HepG2 (cell line): Measurements from ENCODE around the gene NKX6-2. TPM values are rescaled to one million over a fixed set of nuclear protein-coding genes. Genes with fewer than 3 reads are reported as not detected.

ENCODE experiments used
- ATAC-seq: fragments of 200-7000 bp; cut with Tn5 transposase; 3 replicates; pipeline ENCODE4 v1.9.1; 2020; ENCODE audit warnings: mild to moderate bottlenecking, moderate library complexity
- BruUV-seq: library from RNA; stranded (reverse); fragments of 400-500 nt; replicated peaks from 2 replicates; lab custom pipeline; 2021; lab: Mats Ljungman, UMichigan
- CTCF ChIA-PET: fragments of 300-600 bp; formaldehyde crosslinking; extraction: SDS; loops from one replicate; lab custom pipeline; 2021; ENCODE audit warnings: low total read pairs, inconsistent platforms, low intra/inter-chr PET ratio; lab: Yijun Ruan, JAX
- POLR2A ChIA-PET: fragments of 350-600 bp; sonication (Branson Sonifier 250); formaldehyde crosslinking; loops from one replicate; lab custom pipeline; 2020; ENCODE audit warnings: antibody characterized with exemption, inconsistent platforms; lab: Yijun Ruan, JAX
- DNase-seq: peaks from one replicate; pipeline ENCODE4 v3.0.0-alpha.2; 2015; ENCODE audit warnings: low spot score
- FAIRE-seq: peaks from 3 replicates; lab custom pipeline; 2011; peaks lifted over from hg19 to GRCh38; lab: Jason Lieb, UNC
- H2AFZ ChIP-seq: one replicate; pipeline ENCODE4 v1.6.1; 2011; ENCODE audit warnings: low read length, inconsistent platforms
- H3K27ac ChIP-seq: fragments of 300-600 bp; 3 replicates; pipeline ENCODE4 v1.8.0; 2011; ENCODE audit warnings: mixed run types, mild to moderate bottlenecking, mixed read lengths, low read length, inconsistent platforms; ENCODE audit not compliant: insufficient read depth; ENCODE audit errors: extremely low read length
- H3K27me3 ChIP-seq, 2 experiments: fragments of 200-600 bp in 1 of 2; 2 replicates in 1 of 2; 3 replicates in 1 of 2; pipeline versions ENCODE4 v1.6.0 to v1.8.0; 2011; ENCODE audit warnings: low read length in 2 of 2, mild to moderate bottlenecking in 2 of 2, moderate library complexity in 2 of 2, inconsistent platforms in 1 of 2; ENCODE audit not compliant: insufficient read depth in 2 of 2, control insufficient read depth in 1 of 2
- H3K36me3 ChIP-seq, 2 experiments: fragments of 200-600 bp in 1 of 2; replicated peaks in 1 of 2; 2 replicates in 1 of 2; 3 replicates in 1 of 2; pipeline versions ENCODE4 v1.5.1 to v1.8.0; 2011; ENCODE audit warnings: low read length in 2 of 2, inconsistent platforms in 1 of 2; ENCODE audit not compliant: insufficient read depth in 2 of 2, control insufficient read depth in 1 of 2
- H3K4me1 ChIP-seq: 2 replicates; pipeline ENCODE4 v1.5.1; 2012; ENCODE audit warnings: low read length, inconsistent platforms; ENCODE audit not compliant: insufficient read depth
- H3K4me2 ChIP-seq: 2 replicates; pipeline ENCODE4 v1.6.0; 2011; ENCODE audit warnings: low read depth, low read length, inconsistent platforms
- H3K4me3 ChIP-seq, 3 experiments: fragments of 200-600 bp in 1 of 3; sonication (generic), shearing (Covaris generic) in 1 of 3; replicated peaks in 1 of 3; 2 replicates each; pipeline ENCODE4 v1.5.1; 2011 to 2016; ENCODE audit warnings: low read length in 3 of 3, inconsistent platforms in 2 of 3, low read depth in 2 of 3, mild to moderate bottlenecking in 2 of 3, control low read depth in 1 of 3, mixed read lengths in 1 of 3; ENCODE audit not compliant: insufficient read depth in 1 of 3
- H3K79me2 ChIP-seq: one replicate; pipeline ENCODE4 v1.6.1; 2011; ENCODE audit warnings: low read length, inconsistent platforms; ENCODE audit not compliant: insufficient read depth
- H3K9ac ChIP-seq: 2 replicates; pipeline ENCODE4 v1.6.0; 2011; ENCODE audit warnings: mild to moderate bottlenecking, low read depth, low read length, inconsistent platforms; ENCODE audit not compliant: insufficient read depth
- H3K9me3 ChIP-seq: 2 replicates; pipeline ENCODE4 v1.5.1; 2012; ENCODE audit warnings: mild to moderate bottlenecking, low read length
- H4K20me1 ChIP-seq: 2 replicates; pipeline ENCODE4 v1.6.0; 2011; ENCODE audit warnings: inconsistent platforms, mild to moderate bottlenecking, low read length, moderate library complexity; ENCODE audit not compliant: insufficient read depth
- FOXA3 ChIP-seq: IDR thresholded peaks from 2 replicates; pipeline ENCODE4 v1.6.1; 2016; ENCODE audit warnings: missing genetic modification reagents, missing compliant biosample characterization
- GABPB1 ChIP-seq: IDR thresholded peaks from 2 replicates; pipeline ENCODE4 v1.6.1; 2016; ENCODE audit warnings: mild to moderate bottlenecking, missing genetic modification reagents, moderate library complexity, missing compliant biosample characterization
- HNRNPK ChIP-seq: fragments of 200-400 bp; formaldehyde crosslinking; IDR thresholded peaks from 2 replicates; pipeline ENCODE4 v1.6.1; 2018; ENCODE audit warnings: low read length, low read depth, moderate library complexity, mild to moderate bottlenecking; ENCODE audit not compliant: poor library complexity, severe bottlenecking
- HNRNPLL ChIP-seq: fragments of 200-400 bp; formaldehyde crosslinking; IDR thresholded peaks from 2 replicates; pipeline ENCODE4 v1.6.1; 2017; ENCODE audit warnings: mild to moderate bottlenecking, low read depth, low read length; ENCODE audit not compliant: poor library complexity, severe bottlenecking
- ZNF121 ChIP-seq: sonication (generic); formaldehyde crosslinking; IDR thresholded peaks from 2 replicates; pipeline ENCODE4 v1.5.0; 2020; ENCODE audit warnings: mild to moderate bottlenecking, missing genetic modification reagents
- ZNF282 ChIP-seq: fragments of 450-650 bp; IDR thresholded peaks from 2 replicates; pipeline ENCODE4 v1.6.1; 2018; ENCODE audit not compliant: partially characterized antibody
- ZNF570 ChIP-seq: sonication (generic); formaldehyde crosslinking; IDR thresholded peaks from 2 replicates; pipeline ENCODE4 v1.4.0; 2020; ENCODE audit warnings: mild to moderate bottlenecking, missing genetic modification reagents, borderline replicate concordance
- WGBS: methylation state at CpG from one replicate; pipeline ENCODE4 v1.1.6; 2017; ENCODE audit warnings: low lambda C conversion rate; 5-methylcytosine and 5-hydroxymethylcytosine counted together
- in situ Hi-C: cut with HindIII; loops from 2 replicates; pipeline ENCODE4 v1.10.0; 2017; ENCODE audit warnings: low pct_unique_long_range_greater_than_20kb; ENCODE audit not compliant: extremely low pct_ligation_motif_present
- intact Hi-C: fragments of 100-400 bp; cut with micrococcal nuclease; formaldehyde crosslinking; loops from one replicate; pipeline ENCODE4 v1.10.0; 2022; ENCODE audit not compliant: unreplicated experiment
- polyA plus RNA-seq, 8 experiments: library from polyadenylated mRNA; depleted of rRNA in 3 of 8; stranded (reverse) in 7 of 8; unstranded in 1 of 8; fragments of >200 nt; fragmentation: Illumina TruSeq in 4 of 8; extraction: Trizol in 4 of 8; gene quantifications; 2 replicates each; pipeline versions ENCODE4 v1.2.1 to v1.2.3, GENCODE V29; 2011 to 2016; ENCODE audit warnings: low read depth in 4 of 8, missing spikeins in 1 of 8, mixed read lengths in 1 of 8; ENCODE audit not compliant: insufficient read depth in 1 of 8
- total RNA-seq, 5 experiments: library from RNA; depleted of rRNA; stranded (reverse); fragments of >200 nt; fragmentation: Illumina TruSeq; extraction: Trizol; gene quantifications; 2 replicates each; pipeline ENCODE4 v1.2.3, GENCODE V29; 2016; ENCODE audit warnings: low read depth in 1 of 5
- TF ChIP-seq, protein P1 (sequence below): sonication (generic); formaldehyde crosslinking; IDR thresholded peaks from 2 replicates; pipeline ENCODE4 v1.5.1; 2020; ENCODE audit warnings: mild to moderate bottlenecking, missing genetic modification reagents, moderate library complexity
- TF ChIP-seq, protein P2 (sequence below): IDR thresholded peaks from 2 replicates; pipeline ENCODE4 v1.6.1; 2012; ENCODE audit warnings: inconsistent platforms
- TF ChIP-seq, protein P3 (sequence below), 2 experiments: sonication (generic) in 1 of 2; formaldehyde crosslinking in 1 of 2; IDR thresholded peaks; 2 replicates each; pipeline versions ENCODE4 v1.4.0 to v1.6.1; 2016 to 2020; ENCODE audit warnings: borderline replicate concordance in 1 of 2, low read depth in 1 of 2, mild to moderate bottlenecking in 1 of 2, missing genetic modification reagents in 1 of 2

NKX6-2 gene
- total and polyA plus RNA-seq, 2 of the 13 experiments (the other 11 are each of a cell fraction or from before 2014, with no cell fraction given), result not detected

DNA sequence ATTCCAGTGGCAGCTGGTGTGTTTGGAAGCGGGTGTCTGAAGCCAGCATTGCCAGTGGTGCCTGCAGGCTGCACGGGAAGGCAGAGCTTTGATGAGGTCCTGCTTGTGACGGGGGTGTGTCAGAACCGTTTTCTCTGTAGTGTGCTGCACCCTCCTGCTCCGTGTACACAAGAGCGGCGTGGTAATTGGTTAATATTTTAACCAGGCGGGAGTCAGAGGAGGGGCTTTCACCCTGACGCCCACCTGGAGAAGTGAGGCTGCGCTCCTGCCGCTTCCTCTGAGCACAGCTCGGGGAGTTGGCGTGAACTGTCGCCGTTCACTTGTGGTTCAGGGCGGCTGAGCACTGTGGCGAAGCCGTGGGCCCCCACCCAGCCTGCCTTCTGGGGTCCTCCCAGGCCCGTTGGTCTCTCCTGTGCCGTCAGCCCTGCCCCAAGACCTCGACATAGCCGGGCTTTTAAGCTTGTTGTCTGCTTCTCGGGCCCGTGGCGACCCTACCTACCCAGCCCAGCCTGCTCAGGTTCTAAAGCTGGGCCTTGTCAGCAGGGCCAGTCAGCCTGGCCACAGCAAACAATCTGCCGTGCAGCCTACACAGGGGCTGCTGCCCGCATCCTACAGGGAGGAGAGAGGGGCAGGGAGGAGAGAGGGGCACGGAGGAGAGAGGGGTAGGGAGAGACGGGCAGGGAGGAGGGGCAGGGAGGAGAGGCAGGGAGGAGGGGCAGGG is 11.6 kb downstream of the NKX6-2 start:
- Histone ChIP-seq H3K27me3 (no peaks in the 10 kb centered on the region), H3K4me2 (peak overlapping the region; percentile 63), H3K36me3 (no peaks in the 10 kb centered on the region), H4K20me1 (no peaks in the 10 kb centered on the region), H3K9me3 (no peaks in the 10 kb centered on the region), H3K4me3 (peak overlapping the region in 1 of 3 experiments; percentile 54; a peak in 1 of 6 replicates)
- DNase-seq, result peak; percentile 56
- POLR2A ChIA-PET, result no interaction called here
- CTCF ChIA-PET, result no interaction called here
- in situ Hi-C loops, result no loop called here
- TF ChIP-seq FOXA3 (CRISPR knock-in tag), result 0 out of 2 replicates have a peak, but pooled peaks have one; percentile 31
- TF ChIP-seq ZNF121 (CRISPR knock-in tag), result peak; percentile 70
- 0 out of 2 replicates have a peak, but pooled peaks have one; percentile 14 for TF ChIP-seq GABPB1 (CRISPR knock-in tag)
- TF ChIP-seq HNRNPK, result peak; percentile 10
- TF ChIP-seq, protein P1, sequence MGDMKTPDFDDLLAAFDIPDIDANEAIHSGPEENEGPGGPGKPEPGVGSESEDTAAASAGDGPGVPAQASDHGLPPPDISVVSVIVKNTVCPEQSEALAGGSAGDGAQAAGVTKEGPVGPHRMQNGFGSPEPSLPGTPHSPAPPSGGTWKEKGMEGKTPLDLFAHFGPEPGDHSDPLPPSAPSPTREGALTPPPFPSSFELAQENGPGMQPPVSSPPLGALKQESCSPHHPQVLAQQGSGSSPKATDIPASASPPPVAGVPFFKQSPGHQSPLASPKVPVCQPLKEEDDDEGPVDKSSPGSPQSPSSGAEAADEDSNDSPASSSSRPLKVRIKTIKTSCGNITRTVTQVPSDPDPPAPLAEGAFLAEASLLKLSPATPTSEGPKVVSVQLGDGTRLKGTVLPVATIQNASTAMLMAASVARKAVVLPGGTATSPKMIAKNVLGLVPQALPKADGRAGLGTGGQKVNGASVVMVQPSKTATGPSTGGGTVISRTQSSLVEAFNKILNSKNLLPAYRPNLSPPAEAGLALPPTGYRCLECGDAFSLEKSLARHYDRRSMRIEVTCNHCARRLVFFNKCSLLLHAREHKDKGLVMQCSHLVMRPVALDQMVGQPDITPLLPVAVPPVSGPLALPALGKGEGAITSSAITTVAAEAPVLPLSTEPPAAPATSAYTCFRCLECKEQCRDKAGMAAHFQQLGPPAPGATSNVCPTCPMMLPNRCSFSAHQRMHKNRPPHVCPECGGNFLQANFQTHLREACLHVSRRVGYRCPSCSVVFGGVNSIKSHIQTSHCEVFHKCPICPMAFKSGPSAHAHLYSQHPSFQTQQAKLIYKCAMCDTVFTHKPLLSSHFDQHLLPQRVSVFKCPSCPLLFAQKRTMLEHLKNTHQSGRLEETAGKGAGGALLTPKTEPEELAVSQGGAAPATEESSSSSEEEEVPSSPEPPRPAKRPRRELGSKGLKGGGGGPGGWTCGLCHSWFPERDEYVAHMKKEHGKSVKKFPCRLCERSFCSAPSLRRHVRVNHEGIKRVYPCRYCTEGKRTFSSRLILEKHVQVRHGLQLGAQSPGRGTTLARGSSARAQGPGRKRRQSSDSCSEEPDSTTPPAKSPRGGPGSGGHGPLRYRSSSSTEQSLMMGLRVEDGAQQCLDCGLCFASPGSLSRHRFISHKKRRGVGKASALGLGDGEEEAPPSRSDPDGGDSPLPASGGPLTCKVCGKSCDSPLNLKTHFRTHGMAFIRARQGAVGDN (CRISPR knock-in tag), result peak; percentile 26; the same call in 1 of the 2 replicates
- TF ChIP-seq ZNF282, result no peak
- TF ChIP-seq HNRNPLL, result peak; percentile 65
- TF ChIP-seq, protein P2, sequence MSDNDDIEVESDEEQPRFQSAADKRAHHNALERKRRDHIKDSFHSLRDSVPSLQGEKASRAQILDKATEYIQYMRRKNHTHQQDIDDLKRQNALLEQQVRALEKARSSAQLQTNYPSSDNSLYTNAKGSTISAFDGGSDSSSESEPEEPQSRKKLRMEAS, result peak; percentile 43; the same call in 1 of the 2 replicates
- TF ChIP-seq, protein P3, sequence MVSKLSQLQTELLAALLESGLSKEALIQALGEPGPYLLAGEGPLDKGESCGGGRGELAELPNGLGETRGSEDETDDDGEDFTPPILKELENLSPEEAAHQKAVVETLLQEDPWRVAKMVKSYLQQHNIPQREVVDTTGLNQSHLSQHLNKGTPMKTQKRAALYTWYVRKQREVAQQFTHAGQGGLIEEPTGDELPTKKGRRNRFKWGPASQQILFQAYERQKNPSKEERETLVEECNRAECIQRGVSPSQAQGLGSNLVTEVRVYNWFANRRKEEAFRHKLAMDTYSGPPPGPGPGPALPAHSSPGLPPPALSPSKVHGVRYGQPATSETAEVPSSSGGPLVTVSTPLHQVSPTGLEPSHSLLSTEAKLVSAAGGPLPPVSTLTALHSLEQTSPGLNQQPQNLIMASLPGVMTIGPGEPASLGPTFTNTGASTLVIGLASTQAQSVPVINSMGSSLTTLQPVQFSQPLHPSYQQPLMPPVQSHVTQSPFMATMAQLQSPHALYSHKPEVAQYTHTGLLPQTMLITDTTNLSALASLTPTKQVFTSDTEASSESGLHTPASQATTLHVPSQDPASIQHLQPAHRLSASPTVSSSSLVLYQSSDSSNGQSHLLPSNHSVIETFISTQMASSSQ (IDR thresholded peaks at IDR 0.05; ENCODE audit: low read depth), result no peak; the same call in 1 of the 2 replicates
- TF ChIP-seq, protein P3 (CRISPR knock-in tag; IDR thresholded peaks at IDR 0.05; ENCODE audit: borderline replicate concordance), result peak; percentile 44; the same call in 1 of the 2 replicates
- TF ChIP-seq ZNF570 (CRISPR knock-in tag), result no peak
- TF ChIP-seq, all 625 proteins: peak for 8
- no peak overlapping the region for H2AFZ ChIP-seq
- peaks cover 12% of the 10 kb centered on the region for H3K4me1 ChIP-seq
- H3K79me2 ChIP-seq, result no peaks in the 10 kb centered on the region
- 16% methylated on average over 17 of the region's 29 CpGs for WGBS
- ATAC-seq (peak; percentile 74), FAIRE-seq (no peak)
- no peak overlapping the region for H3K27ac ChIP-seq
- peak overlapping the region; percentile 5; the same call in 1 of the 2 replicates for H3K9ac ChIP-seq
- no TSS peak for BruUV-seq
- intact Hi-C loops, result no loop called here
